DMS79 (cell line): ENCODE data around the gene BMPR1B.
A peak's percentile ranks its signal among the peaks of the same experiment; 100 is the strongest.

Experiments used
- DNase-seq: peaks from one replicate; lab custom pipeline; 2025; lab: John Stamatoyannopoulos, UW

The BMPR1B gene

GRCh38 chr4:94757192-94758140 lies at the start of gene BMPR1B:
Gene BMPR1B, plus strand, starts transcription at chr4:94757955. Its CDS starts 346,470 bp downstream, at chr4:95104425.
- DNase-seq: no peak

DNA sequence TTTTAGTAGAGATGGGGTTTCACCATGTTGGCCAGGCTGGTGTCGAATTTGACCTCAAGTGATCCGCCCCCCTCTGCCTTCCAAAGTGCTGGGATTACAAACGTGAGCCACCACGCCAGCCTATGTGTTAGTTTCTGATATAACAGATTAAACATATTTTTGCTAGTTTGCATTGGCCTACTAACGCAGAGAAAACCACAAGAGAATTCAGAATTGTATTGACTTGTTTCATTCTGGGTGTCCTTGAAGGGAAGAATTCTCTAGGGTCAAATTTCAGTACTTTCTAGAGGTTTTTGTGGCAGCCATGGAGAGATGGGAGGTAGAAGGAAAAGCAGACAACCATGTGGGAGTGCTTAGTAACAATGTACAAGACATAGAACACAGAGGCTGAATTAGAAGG lies 46.1 kb upstream of the BMPR1B start:
- DNase-seq: no peak

DNA sequence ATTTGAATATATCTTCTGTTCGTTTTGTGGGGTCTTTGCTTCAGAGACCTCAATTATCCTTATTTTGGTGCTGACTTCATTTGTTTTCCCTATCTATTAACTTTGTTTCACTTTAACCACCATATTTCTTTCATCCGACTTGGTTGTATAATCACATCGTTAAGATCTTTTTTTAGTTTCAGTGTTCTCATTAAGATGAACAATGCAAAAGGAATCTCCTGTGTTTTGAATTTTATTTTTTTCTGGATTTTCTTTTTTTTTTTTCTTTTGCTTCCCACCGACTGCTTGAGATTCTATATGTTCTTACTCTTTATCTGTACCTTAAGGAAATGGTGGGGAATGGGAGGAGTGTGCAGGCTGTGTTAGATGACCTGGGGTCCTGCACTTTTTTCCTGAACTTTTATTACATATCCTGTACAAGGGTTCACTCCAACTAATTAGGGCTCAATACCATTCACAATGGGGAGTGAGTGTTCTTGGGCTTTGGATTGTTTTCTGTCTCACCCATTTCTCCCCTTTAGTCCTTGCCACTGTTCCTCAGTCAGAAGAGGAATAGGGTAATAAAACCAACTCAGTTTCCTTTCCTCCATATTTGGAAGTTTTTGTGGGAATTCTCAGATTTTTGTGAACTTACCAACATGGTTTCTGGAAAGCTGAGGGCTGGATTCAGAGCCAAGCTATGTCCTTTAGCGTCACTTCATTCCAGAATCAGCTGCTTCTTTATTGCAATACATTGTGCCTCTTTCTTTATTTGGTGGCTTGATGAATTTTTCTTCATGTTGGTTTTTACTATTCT lies 43.2 kb upstream of the BMPR1B start:
- DNase-seq: no peak

- DNase-seq: no peak
These were observed 42.0 kb upstream of the BMPR1B start for GRCh38 chr4:94715726-94716125.

DNA sequence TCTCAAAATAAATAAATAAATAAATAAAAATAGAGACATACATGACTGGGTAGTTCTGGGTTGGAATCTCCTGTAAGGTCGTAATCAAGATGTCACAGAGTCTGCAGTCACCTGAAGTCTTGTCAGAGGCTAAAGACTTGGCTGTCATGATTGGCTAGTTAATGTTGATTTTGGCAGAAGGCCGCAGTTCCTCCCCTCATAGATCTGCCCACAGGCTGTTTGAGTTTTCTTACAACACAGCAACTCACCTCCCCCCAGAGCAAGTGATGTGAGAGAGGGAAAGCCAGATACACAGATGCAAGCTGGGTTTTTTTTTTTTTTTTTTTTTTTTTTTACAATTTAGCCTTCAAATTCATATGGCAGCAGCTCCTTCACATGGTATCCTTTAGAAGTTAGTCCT lies 36.4 kb upstream of the BMPR1B start:
- DNase-seq: no peak

GRCh38 chr4:94722270-94722669 lies 35.5 kb upstream of the BMPR1B start:
- DNase-seq: no peak

DNA sequence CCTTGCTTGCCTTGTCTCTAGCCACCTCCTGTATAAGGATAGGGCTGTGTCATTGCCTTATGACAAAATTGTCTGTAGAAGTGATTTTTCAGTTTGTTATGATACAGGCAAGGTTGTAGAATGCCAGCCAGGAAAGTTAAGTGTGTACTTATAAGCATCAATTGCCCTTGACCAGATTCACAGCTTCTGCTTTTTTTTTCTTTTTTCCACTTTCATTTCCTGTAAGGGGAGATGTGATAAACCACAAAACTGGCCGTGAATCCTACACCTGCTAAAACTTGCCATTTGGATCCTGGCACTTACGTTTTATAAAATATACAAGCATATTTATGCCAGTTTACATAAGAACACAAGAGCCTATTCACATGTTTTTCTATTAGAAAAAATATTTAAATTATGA lies 35.0 kb upstream of the BMPR1B start:
- DNase-seq: peak; percentile 12

- DNase-seq: no peak
These were observed 33.6 kb upstream of the BMPR1B start for GRCh38 chr4:94724016-94724790.

DNA sequence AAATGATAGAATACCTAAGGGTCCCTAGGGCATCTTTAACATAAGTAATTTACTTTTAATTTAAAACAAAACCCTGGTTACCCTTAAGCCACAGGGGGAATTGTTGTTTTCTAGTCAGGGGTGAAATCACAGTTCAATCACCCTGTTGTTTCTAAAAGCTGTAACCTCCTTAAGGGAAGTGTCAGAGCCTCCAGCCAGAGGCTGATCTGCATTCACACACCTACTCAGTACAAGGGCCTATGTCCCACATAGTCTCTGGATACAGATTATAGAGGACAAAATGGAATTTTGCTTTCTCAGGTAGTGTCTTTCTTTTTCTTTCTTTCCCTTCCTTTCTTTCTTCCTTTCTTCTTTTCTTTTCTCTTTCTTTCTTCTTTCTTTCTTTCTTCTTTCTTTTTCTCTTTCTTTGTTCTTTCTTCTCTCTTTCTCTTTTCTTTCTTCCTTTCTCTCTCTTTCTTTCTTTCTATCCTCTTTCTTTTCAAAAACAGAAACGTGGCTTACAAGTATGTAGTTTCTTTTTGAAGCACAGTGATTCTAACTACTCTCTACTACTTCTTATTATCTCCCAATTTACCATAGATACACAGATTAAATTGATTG lies 31.1 kb upstream of the BMPR1B start:
- no peak for DNase-seq

GRCh38 chr4:94728056-94728766 lies 29.5 kb upstream of the BMPR1B start:
- DNase-seq: no peak

- no peak for DNase-seq
These were observed 25.4 kb upstream of the BMPR1B start for GRCh38 chr4:94732358-94732698.

DNA sequence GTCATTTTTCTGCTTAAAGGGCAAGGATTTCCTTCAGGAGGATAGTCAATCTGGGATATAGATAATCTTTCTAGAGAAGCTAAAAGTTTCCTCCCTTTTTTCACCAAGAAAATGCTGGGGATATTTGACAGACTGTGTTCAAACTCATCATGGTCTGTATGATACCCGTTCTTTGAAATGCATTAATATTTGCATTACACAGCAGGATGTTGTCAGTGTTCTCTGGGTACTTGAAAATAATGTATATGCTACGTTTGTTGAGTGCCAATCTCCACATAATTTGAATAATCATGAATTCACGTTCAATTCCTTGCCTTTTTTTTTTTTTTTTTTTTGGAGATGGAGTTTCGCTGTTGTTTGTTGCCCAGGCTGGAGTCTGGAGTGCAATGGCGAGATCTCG lies 18.0 kb upstream of the BMPR1B start:
- no peak for DNase-seq

DNA sequence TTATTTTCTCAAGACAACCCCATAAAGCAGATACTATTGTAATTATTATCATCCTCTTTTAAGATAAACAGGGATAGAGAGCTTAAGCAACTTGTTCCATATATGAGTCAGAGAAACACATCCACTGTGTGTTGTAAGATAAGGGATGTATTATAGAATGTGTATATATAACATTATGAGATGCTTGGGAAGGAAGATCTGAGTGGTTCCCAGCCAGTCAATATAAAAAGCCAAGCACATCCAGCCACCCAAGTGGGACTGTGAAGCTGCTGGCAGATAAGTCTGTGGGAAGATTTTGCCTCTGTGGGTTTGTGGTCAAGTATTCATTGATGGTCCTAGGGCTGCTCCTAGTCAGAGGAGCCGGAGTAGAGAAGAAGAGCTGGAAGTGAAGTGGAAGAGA lies 16.5 kb upstream of the BMPR1B start:
- DNase-seq: no peak

- no peak for DNase-seq
These were observed 13.9 kb upstream of the BMPR1B start for GRCh38 chr4:94743838-94744237.

GRCh38 chr4:94744850-94745249 lies 12.9 kb upstream of the BMPR1B start:
- DNase-seq: no peak

DNA sequence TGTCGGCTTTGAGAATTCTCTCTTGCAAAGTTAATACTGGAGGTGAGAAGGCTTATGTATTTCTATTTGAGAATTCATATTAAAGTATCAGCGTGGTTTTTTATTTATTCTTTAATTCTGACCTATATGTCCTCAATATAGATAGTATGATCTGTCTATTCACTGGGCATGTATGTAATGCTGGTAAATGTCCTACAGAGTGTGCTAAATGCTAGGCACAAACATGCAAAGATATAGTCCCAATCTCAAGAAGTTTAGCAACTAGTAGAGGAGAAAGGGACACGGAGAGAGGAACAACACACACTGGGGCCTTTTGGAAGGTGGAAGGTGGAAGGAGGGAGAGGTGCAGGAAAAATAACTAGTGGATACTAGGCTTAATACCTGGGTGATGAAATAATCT lies 11.0 kb upstream of the BMPR1B start:
- DNase-seq: no peak

DNA sequence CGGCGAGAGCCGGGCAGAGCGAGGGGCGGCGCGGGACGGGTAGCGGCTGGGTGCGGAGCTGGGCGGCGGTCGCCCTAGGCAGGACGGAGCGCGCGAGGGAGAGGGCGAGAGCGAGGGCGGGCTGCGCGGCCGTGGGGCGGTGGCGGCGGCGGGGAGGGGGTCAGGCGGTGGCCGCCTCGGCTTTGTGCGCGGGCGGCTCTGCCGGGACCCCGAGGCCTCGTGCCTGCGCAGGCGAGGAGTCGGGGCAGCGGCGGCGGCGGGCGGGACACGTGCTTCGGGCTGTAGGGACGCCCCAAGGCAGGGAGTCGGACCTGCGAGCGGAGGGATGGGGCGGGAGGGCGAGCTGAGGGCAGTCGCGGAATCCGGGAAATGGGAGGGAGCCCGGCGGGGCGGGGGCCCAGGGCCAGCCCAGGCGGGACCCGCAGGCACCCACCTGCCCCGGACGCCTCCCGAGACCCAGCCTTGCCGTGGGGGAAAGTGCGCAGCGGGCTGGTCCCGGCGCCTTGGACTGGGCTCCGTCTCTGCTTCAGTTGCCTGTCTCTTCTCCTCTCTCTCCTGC lies 465 bp downstream of the BMPR1B start:
- no peak for DNase-seq

- DNase-seq: no peak
These were observed 1.1 kb downstream of the BMPR1B start for GRCh38 chr4:94758700-94759399.

- no peak for DNase-seq
These were observed 2.0 kb downstream of the BMPR1B start for GRCh38 chr4:94759767-94760211.

DNA sequence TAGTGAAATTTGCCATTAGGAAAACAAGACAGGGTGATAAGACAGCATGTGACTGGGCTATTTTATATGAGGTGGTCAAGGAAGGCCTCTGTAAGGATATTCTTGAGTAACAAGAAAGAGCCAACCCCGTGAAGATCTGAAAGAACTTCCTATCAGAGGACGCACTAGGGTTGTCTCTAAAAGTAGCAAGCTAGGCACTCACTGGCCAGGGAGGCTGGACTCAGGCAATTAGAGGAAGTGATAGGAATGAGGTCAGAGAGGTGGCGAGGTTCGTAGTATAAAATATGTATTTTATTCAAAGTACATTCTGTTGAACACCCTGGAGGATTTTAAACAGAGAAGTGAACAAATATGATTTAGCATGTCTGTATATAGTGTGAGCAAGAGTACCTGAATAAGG lies 4.6 kb downstream of the BMPR1B start:
- no peak for DNase-seq
